SH-SY5Y (cell line): ENCODE data around the gene SLC13A3.

ENCODE experiments used
- GATA2 ChIP-seq: IDR thresholded peaks from 2 replicates; pipeline ENCODE4 v1.6.1; 2011; ENCODE audit warnings: mild to moderate bottlenecking, low read depth, low read length
- GATA3 ChIP-seq: IDR thresholded peaks from 2 replicates; pipeline ENCODE4 v1.6.1; 2011; ENCODE audit warnings: low read depth, mild to moderate bottlenecking, low read length, moderate library complexity

GRCh38 chr20:46544576-46544975 is 106.7 kb downstream of the SLC13A3 start:
- TF ChIP-seq GATA3: no peak
- no peak for TF ChIP-seq GATA2
